SU-DHL-6 (cell line): Measurements from ENCODE around the gene CYP4F2.

Experiments used
- CTCF ChIP-seq: fragments of 200-600 bp; sonication (generic); IDR thresholded peaks from one replicate; pipeline ENCODE4 v1.5.1; 2017; ENCODE audit warnings: antibody characterized with exemption, mild to moderate bottlenecking, low read length, moderate library complexity; ENCODE audit not compliant: insufficient read depth, poor library complexity, severe bottlenecking
- EZH2phosphoT487 ChIP-seq: fragments of 200-600 bp; sonication (generic), shearing (Covaris generic); conservative IDR thresholded peaks from 2 replicates; pipeline ENCODE4 v1.6.1; 2018; ENCODE audit warnings: mild to moderate bottlenecking, antibody characterized with exemption, low read length, moderate library complexity, mixed read lengths

GRCh38 chr19:15935167-15935702 lies 37.4 kb upstream of the CYP4F2 start:
- TF ChIP-seq CTCF (no peak), EZH2phosphoT487 (no peak)
